HepG2 (cell line): ENCODE data around the gene POGK. TPM values are rescaled to one million over a fixed set of nuclear protein-coding genes. Genes with fewer than 3 reads are reported as not detected.

Source experiments
- CHD2 ChIP-seq: IDR thresholded peaks from 2 replicates; pipeline ENCODE4 v1.6.1; 2011; ENCODE audit warnings: low read depth, low read length, improper control_type of control experiment
- DDIT3 ChIP-seq: sonication (generic); formaldehyde crosslinking; IDR thresholded peaks from 2 replicates; pipeline ENCODE4 v1.4.0; 2020; ENCODE audit warnings: mild to moderate bottlenecking, missing genetic modification reagents
- HIC2 ChIP-seq: sonication (generic); formaldehyde crosslinking; IDR thresholded peaks from 2 replicates; pipeline ENCODE4 v1.9.0; 2022; ENCODE audit warnings: low read depth, missing genetic modification reagents
- HMGA1 ChIP-seq: sonication (generic); formaldehyde crosslinking; conservative IDR thresholded peaks from 2 replicates; pipeline ENCODE4 v1.4.0; 2020; ENCODE audit warnings: missing genetic modification reagents
- MED8 ChIP-seq: sonication (generic); formaldehyde crosslinking; IDR thresholded peaks from 2 replicates; pipeline ENCODE4 v1.8.1; 2023; ENCODE audit warnings: mild to moderate bottlenecking, missing genetic modification reagents; ENCODE audit not compliant: insufficient replicate concordance
- NFYB ChIP-seq: sonication (generic); formaldehyde crosslinking; IDR thresholded peaks from 2 replicates; pipeline ENCODE4 v1.4.0; 2020; ENCODE audit warnings: missing genetic modification reagents
- POGK ChIP-seq: sonication (generic); formaldehyde crosslinking; conservative IDR thresholded peaks from 2 replicates; pipeline ENCODE4 v1.8.0; 2022; ENCODE audit warnings: mild to moderate bottlenecking, moderate library complexity, missing genetic modification reagents
- SATB2 ChIP-seq: sonication (generic); formaldehyde crosslinking; IDR thresholded peaks from 2 replicates; pipeline ENCODE4 v1.5.0; 2020; ENCODE audit warnings: missing genetic modification reagents
- SMAD1 ChIP-seq: sonication (generic); formaldehyde crosslinking; IDR thresholded peaks from 2 replicates; pipeline ENCODE4 v1.4.0; 2020; ENCODE audit warnings: missing genetic modification reagents, low read depth, mild to moderate bottlenecking, borderline replicate concordance
- STAG1 ChIP-seq: sonication (generic); formaldehyde crosslinking; IDR thresholded peaks from 2 replicates; pipeline ENCODE4 v1.4.0; 2020; ENCODE audit warnings: missing genetic modification reagents
- XRCC5 ChIP-seq: fragments of 200-400 bp; formaldehyde crosslinking; optimal IDR thresholded peaks from 2 replicates; pipeline ENCODE3; 2017; ENCODE audit warnings: mild to moderate bottlenecking, low read length
- ZBTB10 ChIP-seq: sonication (generic); formaldehyde crosslinking; IDR thresholded peaks from 2 replicates; pipeline ENCODE4 v1.4.0; 2020; ENCODE audit warnings: missing genetic modification reagents, borderline replicate concordance
- ZFX ChIP-seq: sonication (generic); formaldehyde crosslinking; IDR thresholded peaks from 2 replicates; pipeline ENCODE4 v1.4.0; 2020; ENCODE audit warnings: mild to moderate bottlenecking, low read depth, missing genetic modification reagents, moderate library complexity
- ZNF224 ChIP-seq: sonication (generic); formaldehyde crosslinking; IDR thresholded peaks from 2 replicates; pipeline ENCODE4 v1.5.0; 2020; ENCODE audit warnings: mild to moderate bottlenecking, missing genetic modification reagents
- ZNF362 ChIP-seq: sonication (generic); formaldehyde crosslinking; IDR thresholded peaks from 2 replicates; pipeline ENCODE4 v1.4.0; 2020; ENCODE audit warnings: missing genetic modification reagents, mild to moderate bottlenecking, borderline replicate concordance
- ZNF484 ChIP-seq: sonication (generic); formaldehyde crosslinking; IDR thresholded peaks from 2 replicates; pipeline ENCODE4 v1.5.1; 2020; ENCODE audit warnings: mild to moderate bottlenecking, low read depth, missing genetic modification reagents, borderline replicate concordance
- ZNF496 ChIP-seq: sonication (generic); formaldehyde crosslinking; IDR thresholded peaks from 2 replicates; pipeline ENCODE4 v1.8.1; 2023; ENCODE audit warnings: mild to moderate bottlenecking, moderate library complexity, missing genetic modification reagents; ENCODE audit not compliant: insufficient replicate concordance
- ZNF546 ChIP-seq: sonication (generic); formaldehyde crosslinking; conservative IDR thresholded peaks from 2 replicates; pipeline ENCODE4 v1.8.1; 2023; ENCODE audit warnings: mild to moderate bottlenecking, missing genetic modification reagents
- ZNF580 ChIP-seq: IDR thresholded peaks from 2 replicates; pipeline ENCODE4 v1.6.1; 2016; ENCODE audit warnings: low read depth, borderline replicate concordance
- ZNF7 ChIP-seq: IDR thresholded peaks from 2 replicates; pipeline ENCODE4 v1.6.1; 2016; ENCODE audit warnings: missing biosample characterization, missing genetic modification reagents
- ZNF709 ChIP-seq: sonication (generic); formaldehyde crosslinking; IDR thresholded peaks from 2 replicates; pipeline ENCODE4 v1.5.0; 2020; ENCODE audit warnings: mild to moderate bottlenecking, missing genetic modification reagents
- polyA plus RNA-seq, 8 experiments: library from polyadenylated mRNA; depleted of rRNA in 3 of 8; stranded (reverse) in 7 of 8; unstranded in 1 of 8; fragments of >200 nt; fragmentation: Illumina TruSeq in 4 of 8; extraction: Trizol in 4 of 8; gene quantifications; 2 replicates each; pipeline versions ENCODE4 v1.2.1 to v1.2.3, GENCODE V29; 2011 to 2016; ENCODE audit warnings: low read depth in 4 of 8, missing spikeins in 1 of 8, mixed read lengths in 1 of 8; ENCODE audit not compliant: insufficient read depth in 1 of 8
- total RNA-seq, 5 experiments: library from RNA; depleted of rRNA; stranded (reverse); fragments of >200 nt; fragmentation: Illumina TruSeq; extraction: Trizol; gene quantifications; 2 replicates each; pipeline ENCODE4 v1.2.3, GENCODE V29; 2016; ENCODE audit warnings: low read depth in 1 of 5

POGK gene
- total and polyA plus RNA-seq, 2 of the 13 experiments (the other 11 are each of a cell fraction or from before 2014, with no cell fraction given): 4.8 to 16.2 TPM

GRCh38 chr1:166875734-166876539 lies 36.7 kb downstream of the POGK start, which contains the start of gene TADA1 (continued):
- TF ChIP-seq ZNF709 (CRISPR knock-in tag) (peak; percentile 61; the same call in 1 of the 2 replicates), ZBTB10 (0 out of 2 replicates have a peak, but pooled peaks have one; percentile 24), SMAD1 (CRISPR knock-in tag) (no peak; the same call in 1 of the 2 replicates), MED8 (CRISPR knock-in tag) (no peak), HMGA1 (CRISPR knock-in tag) (no peak), CHD2 (no peak), POGK (CRISPR knock-in tag) (peak; percentile 44), STAG1 (CRISPR knock-in tag) (no peak), DDIT3 (CRISPR knock-in tag) (no peak), ZNF580 (CRISPR knock-in tag) (peak; percentile 71; the same call in 1 of the 2 replicates), HIC2 (no peak), ZNF546 (no peak), ZNF484 (CRISPR knock-in tag) (no peak), XRCC5 (peak; percentile 94), ZNF7 (CRISPR knock-in tag) (no peak), SATB2 (CRISPR knock-in tag) (no peak), NFYB (CRISPR knock-in tag) (peak; percentile 52), ZNF496 (CRISPR knock-in tag) (no peak), ZNF224 (no peak), ZNF362 (CRISPR knock-in tag) (no peak), ZFX (CRISPR knock-in tag) (peak; percentile 96)
